Peyer's patch (tissue), 4 donors: ENCODE results near the gene ANKS1A. TPM values are rescaled to one million over a fixed set of nuclear protein-coding genes. Genes with fewer than 3 reads are reported as not detected.

Experiments used
- DNase-seq, 3 donors: peaks; one replicate each; pipeline ENCODE4 v3.0.0-alpha.2; 2017 to 2019
- H3K27ac ChIP-seq, 4 donors: fragments of 200-600 bp; sonication (generic); one replicate each; pipeline ENCODE4 v1.5.1; 2016 to 2019
- H3K27me3 ChIP-seq, 2 donors: fragments of 200-600 bp; sonication (generic); one replicate each; pipeline ENCODE4 v1.5.1; 2019
- H3K36me3 ChIP-seq, 3 donors: fragments of 200-600 bp; sonication (generic); one replicate each; pipeline ENCODE4 v1.5.1; 2016 to 2019
- H3K4me1 ChIP-seq, 4 donors: fragments of 200-600 bp; sonication (generic); one replicate each; pipeline ENCODE4 v1.5.1; 2016 to 2019
- H3K4me3 ChIP-seq, 4 donors: fragments of 200-600 bp; sonication (generic); 1 replicate in 3 of 4; 2 replicates in 1 of 4; pipeline ENCODE4 v1.5.1; 2016 to 2019; ENCODE audit warnings: mild to moderate bottlenecking in 1 of 4
- H3K9me3 ChIP-seq, 4 donors: fragments of 200-600 bp; sonication (generic); one replicate each; pipeline ENCODE4 v1.5.1; 2016 to 2019; ENCODE audit warnings: mild to moderate bottlenecking in 1 of 4
- POLR2A ChIP-seq, 2 donors: fragments of 450-650 bp; IDR thresholded peaks; one replicate each; pipeline ENCODE4 v1.5.1; 2017; ENCODE audit warnings: antibody characterized with exemption in 2 of 2, mild to moderate bottlenecking in 2 of 2, moderate library complexity in 2 of 2
- total RNA-seq, 4 donors: library from RNA; depleted of rRNA; stranded (reverse); fragments of >200 nt; gene quantifications; one replicate each; pipeline ENCODE4 v1.1.0, GENCODE V29; 2016
- TF ChIP-seq, protein P1 (sequence below), 6 experiments: fragments of 450-650 bp in 4 of 6; fragments of 200-600 bp in 2 of 6; sonication (generic) in 1 of 6; IDR thresholded peaks; one replicate each; pipeline ENCODE4 v1.5.1; 2017 to 2019; ENCODE audit warnings: antibody characterized with exemption in 6 of 6, mild to moderate bottlenecking in 3 of 6, moderate library complexity in 1 of 6

The ANKS1A gene
- total RNA-seq, 4 donors from 2014 or later, result 24.3 to 42.1 (median 31.9) TPM

DNA sequence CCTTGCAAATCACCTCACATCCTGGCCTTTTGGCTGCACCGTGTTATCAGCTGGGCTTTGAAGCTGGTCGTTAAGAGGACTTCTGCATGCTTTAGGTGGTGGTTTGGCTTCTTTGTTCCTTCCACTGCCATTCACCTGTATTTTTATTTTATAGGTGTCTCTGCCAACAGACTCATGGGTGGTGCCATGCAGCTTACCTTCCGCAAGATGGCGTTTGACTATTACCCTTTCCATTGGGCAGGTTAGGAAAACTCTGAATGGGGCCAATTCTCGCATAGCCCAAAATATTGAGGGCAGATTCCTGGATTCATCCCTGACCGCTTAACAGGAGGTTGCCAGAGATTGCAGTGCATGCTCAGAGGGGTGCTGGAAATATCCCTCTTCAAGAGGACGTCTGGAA is 33.6 kb upstream of the ANKS1A start:
- Histone ChIP-seq H3K9me3 (no peaks in the 10 kb centered on the region), H3K36me3 (peaks cover 0 to 67% (median 0%) of the 10 kb centered on the region in 3 donors), H3K27ac (no peak overlapping the region), H3K4me1 (no peaks in the 10 kb centered on the region), H3K27me3 (no peaks in the 10 kb centered on the region), H3K4me3 (no peak overlapping the region)
- TF ChIP-seq, protein P1, sequence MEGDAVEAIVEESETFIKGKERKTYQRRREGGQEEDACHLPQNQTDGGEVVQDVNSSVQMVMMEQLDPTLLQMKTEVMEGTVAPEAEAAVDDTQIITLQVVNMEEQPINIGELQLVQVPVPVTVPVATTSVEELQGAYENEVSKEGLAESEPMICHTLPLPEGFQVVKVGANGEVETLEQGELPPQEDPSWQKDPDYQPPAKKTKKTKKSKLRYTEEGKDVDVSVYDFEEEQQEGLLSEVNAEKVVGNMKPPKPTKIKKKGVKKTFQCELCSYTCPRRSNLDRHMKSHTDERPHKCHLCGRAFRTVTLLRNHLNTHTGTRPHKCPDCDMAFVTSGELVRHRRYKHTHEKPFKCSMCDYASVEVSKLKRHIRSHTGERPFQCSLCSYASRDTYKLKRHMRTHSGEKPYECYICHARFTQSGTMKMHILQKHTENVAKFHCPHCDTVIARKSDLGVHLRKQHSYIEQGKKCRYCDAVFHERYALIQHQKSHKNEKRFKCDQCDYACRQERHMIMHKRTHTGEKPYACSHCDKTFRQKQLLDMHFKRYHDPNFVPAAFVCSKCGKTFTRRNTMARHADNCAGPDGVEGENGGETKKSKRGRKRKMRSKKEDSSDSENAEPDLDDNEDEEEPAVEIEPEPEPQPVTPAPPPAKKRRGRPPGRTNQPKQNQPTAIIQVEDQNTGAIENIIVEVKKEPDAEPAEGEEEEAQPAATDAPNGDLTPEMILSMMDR (IDR thresholded peaks at IDR 0.05), result no peak
- no peak for TF ChIP-seq POLR2A (IDR thresholded peaks at IDR 0.05)
- no peak for DNase-seq

DNA sequence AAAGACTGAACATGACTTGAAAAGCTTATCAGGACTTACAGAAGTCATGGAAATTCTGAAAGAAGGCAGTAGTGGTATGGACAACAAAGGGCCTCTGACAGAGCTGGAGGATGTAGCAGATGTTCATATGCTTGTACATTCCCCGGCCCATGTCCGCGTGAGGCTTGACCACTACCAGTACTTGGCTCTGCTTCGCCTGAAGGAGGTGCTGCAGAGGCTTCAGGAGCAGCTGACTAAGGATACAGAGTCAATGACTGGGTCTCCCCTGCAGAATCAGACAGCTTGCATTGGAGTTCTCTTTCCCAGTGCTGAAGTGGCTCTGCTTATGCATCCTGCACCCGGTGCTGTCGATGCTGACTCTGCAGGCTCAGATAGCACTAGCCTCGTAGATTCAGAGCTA is 30.4 kb upstream of the ANKS1A start:
- H3K27ac ChIP-seq, result no peak overlapping the region
- H3K27me3 ChIP-seq, result no peaks in the 10 kb centered on the region
- no peak for DNase-seq
- no peaks in the 10 kb centered on the region for H3K4me1 ChIP-seq
- H3K36me3 ChIP-seq, result peaks cover 0 to 54% (median 0%) of the 10 kb centered on the region in 3 donors
- no peak overlapping the region for H3K4me3 ChIP-seq
- TF ChIP-seq, protein P1 (IDR thresholded peaks at IDR 0.05), result no peak
- no peak for TF ChIP-seq POLR2A (IDR thresholded peaks at IDR 0.05)
- no peaks in the 10 kb centered on the region for H3K9me3 ChIP-seq

DNA sequence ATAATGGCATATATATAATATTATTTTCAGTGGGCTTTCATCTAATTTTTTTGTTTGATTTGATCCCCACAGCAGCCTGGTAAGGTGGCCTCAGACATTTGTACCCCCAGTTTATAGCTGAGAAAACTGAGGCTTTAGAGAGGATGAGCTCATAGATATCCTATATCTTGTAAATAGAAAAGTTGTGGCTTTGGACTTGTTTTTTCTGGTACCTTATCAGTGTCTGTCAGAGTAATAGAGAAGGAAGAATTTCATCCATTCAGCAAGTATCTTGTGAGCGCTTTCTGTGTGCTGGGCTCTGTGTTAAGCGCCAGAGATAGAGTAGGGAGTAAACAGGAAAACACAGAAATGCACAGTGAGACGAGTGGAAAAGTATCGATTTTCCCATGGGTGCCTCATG is 29.1 kb upstream of the ANKS1A start:
- Histone ChIP-seq H3K36me3 (peaks cover 0 to 63% (median 0%) of the 10 kb centered on the region in 3 donors), H3K27me3 (no peaks in the 10 kb centered on the region), H3K4me3 (no peak overlapping the region), H3K27ac (no peak overlapping the region), H3K4me1 (no peaks in the 10 kb centered on the region), H3K9me3 (no peaks in the 10 kb centered on the region)
- TF ChIP-seq, protein P1 (IDR thresholded peaks at IDR 0.05), result no peak
- TF ChIP-seq POLR2A (IDR thresholded peaks at IDR 0.05), result no peak
- DNase-seq, result no peak

DNA sequence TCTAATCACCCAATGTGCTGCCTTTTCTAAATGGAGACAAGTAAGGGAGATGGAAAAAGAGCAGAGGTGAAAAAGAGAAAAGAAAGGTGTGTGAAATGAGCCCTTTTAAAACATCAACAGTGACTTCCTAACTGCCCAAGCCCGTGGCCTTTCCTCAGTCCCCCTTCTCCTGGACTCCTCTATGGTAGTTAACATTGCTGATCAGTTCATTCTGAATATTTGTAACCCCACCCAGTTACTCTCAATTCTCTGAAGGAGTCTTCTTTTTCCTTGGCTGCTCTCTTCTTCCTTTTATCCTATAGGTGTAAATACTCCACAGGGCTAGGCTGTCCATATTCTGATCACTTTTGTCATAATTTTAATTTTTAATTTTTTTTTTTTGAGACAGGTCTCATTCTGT is 28.3 kb upstream of the ANKS1A start:
- no peak overlapping the region for H3K27ac ChIP-seq
- peaks cover 0 to 64% (median 0%) of the 10 kb centered on the region in 3 donors for H3K36me3 ChIP-seq
- H3K4me3 ChIP-seq, result no peak overlapping the region
- DNase-seq, result no peak
- H3K4me1 ChIP-seq, result no peaks in the 10 kb centered on the region
- TF ChIP-seq, protein P1 (IDR thresholded peaks at IDR 0.05), result no peak
- TF ChIP-seq POLR2A (IDR thresholded peaks at IDR 0.05), result no peak
- H3K27me3 ChIP-seq, result no peaks in the 10 kb centered on the region
- no peaks in the 10 kb centered on the region for H3K9me3 ChIP-seq

DNA sequence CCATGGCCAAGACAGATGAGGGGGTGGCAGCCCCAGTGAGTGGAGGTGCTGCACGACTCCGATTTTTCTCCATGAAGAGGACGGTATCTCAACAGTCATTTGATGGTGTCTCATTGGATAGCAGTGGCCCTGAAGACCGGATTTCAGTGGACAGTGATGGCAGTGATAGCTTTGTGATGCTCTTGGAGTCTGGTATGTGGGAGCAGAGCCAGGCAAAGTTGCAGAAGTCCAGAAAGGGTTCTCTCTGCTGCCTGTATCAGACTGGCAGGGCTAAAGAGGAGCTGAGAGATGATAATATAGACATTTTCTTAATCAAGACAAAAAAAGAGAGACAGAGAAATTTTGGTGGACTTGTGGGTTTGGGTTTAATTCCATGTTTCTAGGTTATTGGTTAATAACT is 25.0 kb upstream of the ANKS1A start:
- no peaks in the 10 kb centered on the region for H3K4me1 ChIP-seq
- peaks cover 0 to 43% (median 0%) of the 10 kb centered on the region in 3 donors for H3K36me3 ChIP-seq
- H3K4me3 ChIP-seq, result no peak overlapping the region
- no peak for DNase-seq
- H3K27me3 ChIP-seq, result no peaks in the 10 kb centered on the region
- no peak overlapping the region for H3K27ac ChIP-seq
- no peak for TF ChIP-seq POLR2A (IDR thresholded peaks at IDR 0.05)
- TF ChIP-seq, protein P1 (IDR thresholded peaks at IDR 0.05), result no peak
- no peaks in the 10 kb centered on the region for H3K9me3 ChIP-seq

DNA sequence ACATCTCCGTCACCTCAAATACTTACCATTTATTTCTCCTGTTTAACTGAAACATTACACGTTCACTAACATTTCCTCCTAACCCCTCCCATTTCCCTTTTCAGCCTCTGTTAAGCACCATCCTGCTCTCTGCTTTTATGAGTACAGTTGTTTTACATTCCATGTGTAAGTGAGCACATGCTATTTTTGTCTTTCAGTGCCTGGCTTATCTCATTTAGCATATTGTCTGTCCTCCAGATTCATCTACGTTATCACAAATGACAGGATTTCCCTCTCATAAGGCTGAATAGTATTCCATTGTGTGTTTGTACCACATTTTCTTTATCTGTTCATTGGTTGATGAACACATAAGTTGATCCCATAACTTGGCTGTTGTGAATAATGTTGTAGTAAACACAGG is 23.9 kb upstream of the ANKS1A start:
- no peak for TF ChIP-seq POLR2A (IDR thresholded peaks at IDR 0.05)
- TF ChIP-seq, protein P1 (IDR thresholded peaks at IDR 0.05), result no peak
- no peaks in the 10 kb centered on the region for H3K9me3 ChIP-seq
- H3K4me1 ChIP-seq, result no peaks in the 10 kb centered on the region
- H3K27ac ChIP-seq, result no peak overlapping the region
- H3K4me3 ChIP-seq, result no peak overlapping the region
- no peaks in the 10 kb centered on the region for H3K27me3 ChIP-seq
- H3K36me3 ChIP-seq, result peaks cover 0 to 32% (median 0%) of the 10 kb centered on the region in 3 donors
- no peak for DNase-seq
